K562 (cell line): ENCODE measurements around the gene MUC3A. TPM values are rescaled to one million over a fixed set of nuclear protein-coding genes. Genes with fewer than 3 reads are reported as not detected.

ENCODE experiments used
- NR3C1 ChIP-seq: sonication (generic); formaldehyde crosslinking; IDR thresholded peaks from 2 replicates; pipeline ENCODE4 v1.8.1; 2022; ENCODE audit warnings: missing genetic modification reagents
- RFX1 ChIP-seq: fragments of 450-650 bp; IDR thresholded peaks from 2 replicates; pipeline ENCODE4 v1.6.1; 2016; ENCODE audit warnings: mild to moderate bottlenecking, moderate library complexity
- RFX5 ChIP-seq: IDR thresholded peaks from 2 replicates; pipeline ENCODE4 v1.6.1; 2011; ENCODE audit warnings: low read depth, mild to moderate bottlenecking, improper control_type of control experiment, low read length
- SIN3B ChIP-seq: fragments of 450-650 bp; IDR thresholded peaks from 2 replicates; pipeline ENCODE4 v1.6.1; 2017; ENCODE audit warnings: low read depth, mild to moderate bottlenecking, moderate library complexity
- ZNF174 ChIP-seq: fragments of 250-450 bp; sonication (Bioruptor Pico); IDR thresholded peaks from 2 replicates; pipeline ENCODE4 v1.4.0; 2020; ENCODE audit warnings: mild to moderate bottlenecking
- ZNF232 ChIP-seq: sonication (generic); formaldehyde crosslinking; IDR thresholded peaks from 2 replicates; pipeline ENCODE4 v1.8.0; 2022; ENCODE audit warnings: mild to moderate bottlenecking, missing genetic modification reagents
- polyA plus RNA-seq, 8 experiments: library from polyadenylated mRNA; depleted of rRNA in 4 of 8; stranded (reverse) in 5 of 8; unstranded in 3 of 8; fragments of >200 nt; fragmentation: Nextera tagmentation in 2 of 8; fragmentation: Illumina TruSeq in 1 of 8; extraction: Ambion mirVana in 2 of 8; extraction: Trizol in 1 of 8; gene quantifications; 2 replicates each; pipeline versions ENCODE4 v1.2.1 to v1.2.3, GENCODE V29; 2011 to 2014; ENCODE audit warnings: inconsistent platforms in 1 of 8, missing spikeins in 1 of 8
- small RNA-seq: library from RNA; depleted of rRNA; stranded (forward); fragments of <200 nt; gene quantifications from one replicate; pipeline ENCODE3, GENCODE V24; 2014
- total RNA-seq, 7 experiments: library from RNA; depleted of rRNA in 6 of 7; stranded (reverse); fragments of >200 nt in 6 of 7; fragmentation: Illumina TruSeq in 2 of 7; extraction: Trizol in 2 of 7; gene quantifications; 2 replicates each; pipeline versions ENCODE4 v1.2.1 to v1.2.3, GENCODE V29; 2011 to 2021; ENCODE audit warnings: low replicate concordance in 1 of 7

Gene MUC3A
- total and polyA plus RNA-seq, 9 of the 15 experiments (the other 6 are each of a cell fraction or from before 2014, with no cell fraction given) = 0.06 to 2.2 (median 0.20) TPM; not detected in 1

DNA sequence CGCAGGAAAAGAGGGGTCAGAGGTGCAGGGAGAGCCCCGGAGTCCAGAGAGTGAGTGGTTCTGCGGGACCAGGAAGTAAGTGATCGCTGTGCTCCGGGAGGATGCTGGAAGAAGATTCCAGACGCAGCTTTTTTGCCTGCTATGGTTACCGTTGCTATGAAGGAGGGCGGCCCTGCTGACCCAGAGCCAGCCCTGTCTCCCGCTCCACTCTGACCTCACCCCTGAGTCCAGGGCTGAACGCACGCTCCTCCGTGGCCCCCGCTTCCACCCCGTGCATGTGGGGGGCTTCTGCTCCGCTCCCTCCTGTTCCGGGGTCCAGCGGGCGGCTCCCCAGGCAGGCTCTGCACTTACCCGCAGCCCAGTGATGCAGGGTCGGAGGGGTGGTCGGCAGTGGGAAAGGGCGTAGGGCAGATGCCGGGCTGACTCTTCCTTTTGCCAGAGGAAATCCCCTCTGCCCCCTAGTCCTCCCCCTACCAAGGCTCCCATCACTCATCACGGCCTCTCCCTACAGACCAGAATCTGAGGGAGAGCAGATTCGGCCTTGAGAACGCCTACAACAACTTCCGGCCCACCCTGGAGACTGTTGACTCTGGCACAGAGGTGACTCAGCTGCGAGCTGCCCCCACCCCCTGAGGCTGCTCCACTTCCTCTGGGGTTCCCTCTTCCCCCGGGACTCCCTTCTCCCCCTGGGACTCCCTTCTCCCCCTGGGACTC lies 67.9 kb downstream of the MUC3A start (continued):
- TF ChIP-seq NR3C1 (CRISPR knock-in tag) = no peak
- TF ChIP-seq ZNF232 (CRISPR knock-in tag) = no peak
- no peak for TF ChIP-seq ZNF174 (CRISPR knock-in tag)
- peak; percentile 85 for TF ChIP-seq RFX5
- no peak for TF ChIP-seq SIN3B
- TF ChIP-seq RFX1 = peak; percentile 93
- TF ChIP-seq, all 486 proteins: peak for 88

Small RNAs within 50 kb of the gene (small RNA-seq; reads per million reads assigned to genes)
- not detected for gene RN7SL549P
- gene RPS29P15 = not detected

Other genes with a start within 250 kb of the MUC3A start
Only the 7 nearest of the 16 such genes appear.
- 10.7 and 13.8 TPM in 2 replicates for gene SLC12A9, start 96.8 kb upstream of the MUC3A start, total RNA-seq (2014; rRNA removed)
- gene SLC12A9, start 96.8 kb upstream of the MUC3A start, total RNA-seq (2014; rRNA removed; fragmentation: Illumina TruSeq; extraction: Trizol) = 3.3 and 6.1 TPM in 2 replicates
- 7.9 and 10.7 TPM in 2 replicates for gene SLC12A9, start 96.8 kb upstream of the MUC3A start, total RNA-seq (2015; rRNA removed; fragmentation: Illumina TruSeq; extraction: Trizol)
- 18.7 and 20.2 TPM in 2 replicates for gene SLC12A9, start 96.8 kb upstream of the MUC3A start, total RNA-seq (2021)
- 8.4 and 10.6 TPM in 2 replicates for gene SLC12A9, start 96.8 kb upstream of the MUC3A start, polyA plus RNA-seq (2011; rRNA removed)
- 11.7 and 13.7 TPM in 2 replicates for gene SLC12A9, start 96.8 kb upstream of the MUC3A start, polyA plus RNA-seq (2014; fragmentation: Illumina TruSeq; extraction: Trizol)
- under 1 TPM; 0.06 to 0.17 TPM for gene SLC12A9, start 96.8 kb upstream of the MUC3A start, polyA plus RNA-seq (2014; fragmentation: Nextera tagmentation; extraction: Ambion mirVana)
- 14.6 and 15.6 TPM in 2 replicates for gene SLC12A9, start 96.8 kb upstream of the MUC3A start, polyA plus RNA-seq (2014; rRNA removed)
- 104 and 108 TPM in 2 replicates for gene TRIP6, start 82.1 kb upstream of the MUC3A start, total RNA-seq (2014; rRNA removed)
- 28.3 and 28.9 TPM in 2 replicates for gene TRIP6, start 82.1 kb upstream of the MUC3A start, total RNA-seq (2014; rRNA removed; fragmentation: Illumina TruSeq; extraction: Trizol)
- 85.7 and 90.5 TPM in 2 replicates for gene TRIP6, start 82.1 kb upstream of the MUC3A start, total RNA-seq (2015; rRNA removed; fragmentation: Illumina TruSeq; extraction: Trizol)
- gene TRIP6, start 82.1 kb upstream of the MUC3A start, total RNA-seq (2021) = 141 and 148 TPM in 2 replicates
- 48.5 and 54.0 TPM in 2 replicates for gene TRIP6, start 82.1 kb upstream of the MUC3A start, polyA plus RNA-seq (2011; rRNA removed)
- 35.6 and 78.2 TPM in 2 replicates for gene TRIP6, start 82.1 kb upstream of the MUC3A start, polyA plus RNA-seq (2014; fragmentation: Illumina TruSeq; extraction: Trizol)
- gene TRIP6, start 82.1 kb upstream of the MUC3A start, polyA plus RNA-seq (2014; fragmentation: Nextera tagmentation; extraction: Ambion mirVana) = 10 to 100 TPM in 1 of 2 experiments, 1 to 10 TPM in 1; 5.9 to 12.0 TPM
- 103 and 112 TPM in 2 replicates for gene TRIP6, start 82.1 kb upstream of the MUC3A start, polyA plus RNA-seq (2014; rRNA removed)
- gene SRRT, start 74.4 kb upstream of the MUC3A start, total RNA-seq (2014; rRNA removed) = 155 and 156 TPM in 2 replicates
- 51.8 and 71.6 TPM in 2 replicates for gene SRRT, start 74.4 kb upstream of the MUC3A start, total RNA-seq (2014; rRNA removed; fragmentation: Illumina TruSeq; extraction: Trizol)
- 80.6 and 84.4 TPM in 2 replicates for gene SRRT, start 74.4 kb upstream of the MUC3A start, total RNA-seq (2015; rRNA removed; fragmentation: Illumina TruSeq; extraction: Trizol)
- gene SRRT, start 74.4 kb upstream of the MUC3A start, total RNA-seq (2021) = 238 and 263 TPM in 2 replicates
- 36.5 and 68.2 TPM in 2 replicates for gene SRRT, start 74.4 kb upstream of the MUC3A start, polyA plus RNA-seq (2011; rRNA removed)
- 143 and 145 TPM in 2 replicates for gene SRRT, start 74.4 kb upstream of the MUC3A start, polyA plus RNA-seq (2014; fragmentation: Illumina TruSeq; extraction: Trizol)
- 10 to 100 TPM; 10.3 to 16.7 TPM for gene SRRT, start 74.4 kb upstream of the MUC3A start, polyA plus RNA-seq (2014; fragmentation: Nextera tagmentation; extraction: Ambion mirVana)
- 140 and 171 TPM in 2 replicates for gene SRRT, start 74.4 kb upstream of the MUC3A start, polyA plus RNA-seq (2014; rRNA removed)
- 18.8 and 20.9 TPM in 2 replicates for gene UFSP1, start 59.8 kb upstream of the MUC3A start, total RNA-seq (2014; rRNA removed)
- 1.4 and 2.1 TPM in 2 replicates for gene UFSP1, start 59.8 kb upstream of the MUC3A start, total RNA-seq (2014; rRNA removed; fragmentation: Illumina TruSeq; extraction: Trizol)
- 3.5 and 3.7 TPM in 2 replicates for gene UFSP1, start 59.8 kb upstream of the MUC3A start, total RNA-seq (2015; rRNA removed; fragmentation: Illumina TruSeq; extraction: Trizol)
- gene UFSP1, start 59.8 kb upstream of the MUC3A start, total RNA-seq (2021) = 7.8 and 8.5 TPM in 2 replicates
- 1.7 and 2.3 TPM in 2 replicates for gene UFSP1, start 59.8 kb upstream of the MUC3A start, polyA plus RNA-seq (2011; rRNA removed)
- 1.3 and 2.0 TPM in 2 replicates for gene UFSP1, start 59.8 kb upstream of the MUC3A start, polyA plus RNA-seq (2014; fragmentation: Illumina TruSeq; extraction: Trizol)
- under 1 TPM; 0.50 to 0.53 TPM for gene UFSP1, start 59.8 kb upstream of the MUC3A start, polyA plus RNA-seq (2014; fragmentation: Nextera tagmentation; extraction: Ambion mirVana)
- 13.5 and 14.3 TPM in 2 replicates for gene UFSP1, start 59.8 kb upstream of the MUC3A start, polyA plus RNA-seq (2014; rRNA removed)
- gene ACHE, start 53.6 kb upstream of the MUC3A start, total RNA-seq (2014; rRNA removed) = 2.7 and 4.0 TPM in 2 replicates
- 0.54 and 0.84 TPM in 2 replicates for gene ACHE, start 53.6 kb upstream of the MUC3A start, total RNA-seq (2014; rRNA removed; fragmentation: Illumina TruSeq; extraction: Trizol)
- 0.51 and 0.87 TPM in 2 replicates for gene ACHE, start 53.6 kb upstream of the MUC3A start, total RNA-seq (2015; rRNA removed; fragmentation: Illumina TruSeq; extraction: Trizol)
- 7.5 and 8.8 TPM in 2 replicates for gene ACHE, start 53.6 kb upstream of the MUC3A start, total RNA-seq (2021)
- gene ACHE, start 53.6 kb upstream of the MUC3A start, polyA plus RNA-seq (2011; rRNA removed) = 2.5 and 2.8 TPM in 2 replicates
- 1.9 and 4.2 TPM in 2 replicates for gene ACHE, start 53.6 kb upstream of the MUC3A start, polyA plus RNA-seq (2014; fragmentation: Illumina TruSeq; extraction: Trizol)
- gene ACHE, start 53.6 kb upstream of the MUC3A start, polyA plus RNA-seq (2014; fragmentation: Nextera tagmentation; extraction: Ambion mirVana) = under 1 TPM; 0.04 to 0.06 TPM
- gene ACHE, start 53.6 kb upstream of the MUC3A start, polyA plus RNA-seq (2014; rRNA removed) = 8.0 and 9.3 TPM in 2 replicates
- gene MUC12, start 20.0 kb downstream of the MUC3A start, total RNA-seq (2014; rRNA removed) = 0.33 and 1.2 TPM in 2 replicates
- gene MUC12, start 20.0 kb downstream of the MUC3A start, total RNA-seq (2014; rRNA removed; fragmentation: Illumina TruSeq; extraction: Trizol) = 0.29 TPM in 1 of 2 replicates, not detected in the other
- not detected in 2 replicates for gene MUC12, start 20.0 kb downstream of the MUC3A start, total RNA-seq (2015; rRNA removed; fragmentation: Illumina TruSeq; extraction: Trizol)
- gene MUC12, start 20.0 kb downstream of the MUC3A start, total RNA-seq (2021) = 0.40 and 1.1 TPM in 2 replicates
- gene MUC12, start 20.0 kb downstream of the MUC3A start, polyA plus RNA-seq (2011; rRNA removed) = 0.43 and 1.1 TPM in 2 replicates
- gene MUC12, start 20.0 kb downstream of the MUC3A start, polyA plus RNA-seq (2014; fragmentation: Illumina TruSeq; extraction: Trizol) = 0.85 and 2.5 TPM in 2 replicates
- gene MUC12, start 20.0 kb downstream of the MUC3A start, polyA plus RNA-seq (2014; fragmentation: Nextera tagmentation; extraction: Ambion mirVana) = under 1 TPM; 0.23 to 0.46 TPM
- gene MUC12, start 20.0 kb downstream of the MUC3A start, polyA plus RNA-seq (2014; rRNA removed) = 0.73 and 0.94 TPM in 2 replicates
- gene MUC17, start 70.5 kb downstream of the MUC3A start, total RNA-seq (2014; rRNA removed) = not detected in 2 replicates
- not detected in 2 replicates for gene MUC17, start 70.5 kb downstream of the MUC3A start, total RNA-seq (2014; rRNA removed; fragmentation: Illumina TruSeq; extraction: Trizol)
- gene MUC17, start 70.5 kb downstream of the MUC3A start, total RNA-seq (2015; rRNA removed; fragmentation: Illumina TruSeq; extraction: Trizol) = not detected in 2 replicates
- not detected in 2 replicates for gene MUC17, start 70.5 kb downstream of the MUC3A start, total RNA-seq (2021)
- gene MUC17, start 70.5 kb downstream of the MUC3A start, polyA plus RNA-seq (2011; rRNA removed) = not detected in 2 replicates
- gene MUC17, start 70.5 kb downstream of the MUC3A start, polyA plus RNA-seq (2014; fragmentation: Illumina TruSeq; extraction: Trizol) = not detected in 2 replicates
- gene MUC17, start 70.5 kb downstream of the MUC3A start, polyA plus RNA-seq (2014; fragmentation: Nextera tagmentation; extraction: Ambion mirVana) = not detected
- gene MUC17, start 70.5 kb downstream of the MUC3A start, polyA plus RNA-seq (2014; rRNA removed) = not detected in 2 replicates